CD14-positive monocyte (primary cell): ENCODE measurements around the gene TBC1D22A. TPM values are rescaled to one million over a fixed set of nuclear protein-coding genes. Genes with fewer than 3 reads are reported as not detected.
A peak's percentile ranks its signal among the peaks of the same experiment; 100 is the strongest.

ENCODE experiments used
- DNase-seq, 3 donors: peaks; one replicate each; pipeline ENCODE4 v3.0.0-alpha.2; 2011 to 2022
- H2AFZ ChIP-seq: 2 replicates; pipeline ENCODE4 v1.6.0; 2012; ENCODE audit warnings: mild to moderate bottlenecking, low read depth, low read length, inconsistent platforms; ENCODE audit not compliant: insufficient read depth, poor library complexity, severe bottlenecking
- H3K27ac ChIP-seq, 2 donors: 1 replicate in 1 of 2; 2 replicates in 1 of 2; pipeline ENCODE4 v1.5.1; 2012 to 2013; ENCODE audit warnings: low read length in 2 of 2, control low read depth in 1 of 2, inconsistent platforms in 1 of 2, low read depth in 1 of 2, mild to moderate bottlenecking in 1 of 2
- H3K27me3 ChIP-seq, 2 donors: one replicate each; pipeline versions ENCODE4 v1.6.0 to v1.6.1; 2011 to 2013; ENCODE audit warnings: low read length in 2 of 2; ENCODE audit not compliant: control insufficient read depth in 2 of 2, insufficient read depth in 2 of 2
- H3K36me3 ChIP-seq, 2 donors: replicated peaks in 1 of 2; 1 replicate in 1 of 2; 2 replicates in 1 of 2; pipeline versions ENCODE4 v1.5.1 to v1.6.1; 2012 to 2013; ENCODE audit warnings: low read length in 2 of 2, control low read depth in 1 of 2, inconsistent platforms in 1 of 2, mild to moderate bottlenecking in 1 of 2; ENCODE audit not compliant: insufficient read depth in 2 of 2, control insufficient read depth in 1 of 2
- H3K4me1 ChIP-seq, 2 donors: 1 replicate in 1 of 2; 2 replicates in 1 of 2; pipeline versions ENCODE4 v1.5.1 to v1.6.1; 2012 to 2013; ENCODE audit warnings: low read length in 2 of 2, control low read depth in 1 of 2, inconsistent platforms in 1 of 2, mild to moderate bottlenecking in 1 of 2, moderate library complexity in 1 of 2; ENCODE audit not compliant: insufficient read depth in 2 of 2, control insufficient read depth in 1 of 2
- H3K4me2 ChIP-seq: replicated peaks from 2 replicates; pipeline ENCODE3; 2012; ENCODE audit warnings: low read length, moderate library complexity, mild to moderate bottlenecking; ENCODE audit not compliant: poor library complexity, severe bottlenecking; ENCODE audit errors: extremely low read depth
- H3K4me3 ChIP-seq, 3 experiments: fragments of 200-600 bp in 1 of 3; sonication (generic) in 1 of 3; replicated peaks in 1 of 3; 1 replicate in 2 of 3; 2 replicates in 1 of 3; pipeline ENCODE4 v1.5.1; 2011 to 2013; ENCODE audit warnings: low read length in 3 of 3, mild to moderate bottlenecking in 3 of 3, control low read depth in 2 of 3, low read depth in 2 of 3, inconsistent platforms in 1 of 3, moderate library complexity in 1 of 3
- H3K79me2 ChIP-seq: 2 replicates; pipeline ENCODE4 v1.6.0; 2012; ENCODE audit warnings: mild to moderate bottlenecking, control low read depth, inconsistent platforms, low read length, moderate library complexity; ENCODE audit not compliant: insufficient read depth
- H3K9ac ChIP-seq: 2 replicates; pipeline ENCODE4 v1.6.0; 2017; ENCODE audit warnings: low read length, mild to moderate bottlenecking; ENCODE audit not compliant: insufficient read depth, poor library complexity, severe bottlenecking
- H3K9me3 ChIP-seq, 2 donors: replicated peaks in 1 of 2; 1 replicate in 1 of 2; 2 replicates in 1 of 2; pipeline versions ENCODE4 v1.5.1 to v1.6.1; 2012 to 2013; ENCODE audit warnings: low read length in 2 of 2, control low read depth in 1 of 2; ENCODE audit not compliant: control insufficient read depth in 1 of 2, insufficient read depth in 1 of 2
- H4K20me1 ChIP-seq: 2 replicates; pipeline ENCODE4 v1.6.0; 2012; ENCODE audit warnings: mild to moderate bottlenecking, low read length, control low read depth, moderate library complexity; ENCODE audit not compliant: insufficient read depth
- H3K27ac Mint-ChIP-seq, 7 donors: one replicate each; pipeline ENCODE4 v1.8.0; 2020; ENCODE audit warnings: mild to moderate bottlenecking in 7 of 7, mixed read lengths in 7 of 7, moderate library complexity in 6 of 7, inconsistent platforms in 2 of 7
- H3K27me3 Mint-ChIP-seq, 3 donors: one replicate each; pipeline ENCODE4 v1.8.0; 2021 to 2022; ENCODE audit warnings: low read depth in 3 of 3, mild to moderate bottlenecking in 3 of 3, mixed read lengths in 3 of 3, moderate library complexity in 3 of 3, inconsistent platforms in 1 of 3
- H3K36me3 Mint-ChIP-seq, 2 donors: one replicate each; pipeline ENCODE4 v1.8.0; 2020; ENCODE audit warnings: mixed read lengths in 2 of 2, inconsistent platforms in 1 of 2, mild to moderate bottlenecking in 1 of 2
- H3K4me1 Mint-ChIP-seq: one replicate; pipeline ENCODE4 v1.8.0; 2020; ENCODE audit warnings: mild to moderate bottlenecking, mixed read lengths
- H3K4me3 Mint-ChIP-seq, 2 donors: one replicate each; pipeline ENCODE4 v1.8.0; 2020; ENCODE audit warnings: mild to moderate bottlenecking in 2 of 2, mixed read lengths in 2 of 2, moderate library complexity in 1 of 2
- H3K9me3 Mint-ChIP-seq, 7 donors: one replicate each; pipeline ENCODE4 v1.8.0; 2020 to 2022; ENCODE audit warnings: mixed read lengths in 7 of 7, mild to moderate bottlenecking in 6 of 7, moderate library complexity in 6 of 7, inconsistent platforms in 2 of 7
- WGBS: methylation state at CpG from one replicate; pipeline ENCODE4 v1.1.5; 2013; ENCODE audit warnings: missing lambda C conversion rate; ENCODE audit not compliant: insufficient coverage; 5-methylcytosine and 5-hydroxymethylcytosine counted together
- intact Hi-C, 2 donors: fragments of 100-400 bp; cut with micrococcal nuclease; formaldehyde crosslinking; loops; one replicate each; pipeline versions ENCODE4 v1.15.0 to v1.15.1; 2023
- polyA plus RNA-seq, 3 donors: library from polyadenylated mRNA; depleted of rRNA in 1 of 3; unstranded in 2 of 3; stranded (reverse) in 1 of 3; fragments of 300-500 nt in 2 of 3; fragments of >200 nt in 1 of 3; fragmentation: Illumina TruSeq in 2 of 3; gene quantifications; 1 replicate in 2 of 3; 2 replicates in 1 of 3; pipeline ENCODE4 v1.2.3, GENCODE V29; 2012 to 2021
- TF ChIP-seq, protein P1 (sequence below): fragments of 200-600 bp; IDR thresholded peaks from one replicate; pipeline ENCODE4 v1.8.0; 2022; ENCODE audit warnings: antibody characterized with exemption, mild to moderate bottlenecking

The TBC1D22A gene
- polyA plus RNA-seq, 3 donors, result 25.9 to 36.2 (median 29.5) TPM

DNA sequence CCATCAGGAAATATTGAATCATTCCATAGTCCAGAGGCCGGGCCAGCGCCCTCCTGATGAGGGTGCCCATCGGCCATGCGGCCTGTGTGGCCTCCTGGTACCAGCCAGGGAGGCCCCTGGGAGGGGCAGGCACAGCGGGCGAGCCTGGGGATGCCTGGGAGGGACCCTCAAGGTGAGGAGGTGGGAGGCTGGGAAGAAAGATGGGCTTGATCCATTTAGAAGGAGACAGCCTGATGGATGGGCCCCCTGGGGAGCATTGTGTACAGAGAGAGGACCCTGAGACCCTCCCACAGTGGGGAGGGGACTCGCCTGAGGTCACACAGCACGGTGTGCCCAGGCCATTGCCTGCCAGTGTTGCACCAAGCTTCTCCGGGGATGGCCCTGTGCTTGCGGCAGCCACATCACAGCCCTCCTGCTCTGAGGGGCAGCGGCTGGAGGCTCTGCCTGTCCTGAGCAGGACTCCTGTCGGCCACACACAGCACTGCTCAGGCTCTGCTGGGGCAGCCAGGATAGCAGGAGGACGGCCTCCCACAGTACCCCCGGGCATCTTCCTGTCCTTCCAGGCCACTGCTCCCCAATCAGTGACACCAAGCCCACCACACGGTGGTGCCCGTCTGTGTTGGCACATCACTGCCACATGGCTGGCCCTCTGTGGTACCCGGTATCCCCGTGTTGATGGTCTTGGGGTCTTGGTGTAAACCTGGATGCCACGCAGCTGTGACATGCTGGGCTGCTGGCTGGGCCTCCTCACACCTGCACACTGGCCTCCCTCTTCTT is 290.0 kb downstream of the TBC1D22A start:
- TF ChIP-seq, protein P1, sequence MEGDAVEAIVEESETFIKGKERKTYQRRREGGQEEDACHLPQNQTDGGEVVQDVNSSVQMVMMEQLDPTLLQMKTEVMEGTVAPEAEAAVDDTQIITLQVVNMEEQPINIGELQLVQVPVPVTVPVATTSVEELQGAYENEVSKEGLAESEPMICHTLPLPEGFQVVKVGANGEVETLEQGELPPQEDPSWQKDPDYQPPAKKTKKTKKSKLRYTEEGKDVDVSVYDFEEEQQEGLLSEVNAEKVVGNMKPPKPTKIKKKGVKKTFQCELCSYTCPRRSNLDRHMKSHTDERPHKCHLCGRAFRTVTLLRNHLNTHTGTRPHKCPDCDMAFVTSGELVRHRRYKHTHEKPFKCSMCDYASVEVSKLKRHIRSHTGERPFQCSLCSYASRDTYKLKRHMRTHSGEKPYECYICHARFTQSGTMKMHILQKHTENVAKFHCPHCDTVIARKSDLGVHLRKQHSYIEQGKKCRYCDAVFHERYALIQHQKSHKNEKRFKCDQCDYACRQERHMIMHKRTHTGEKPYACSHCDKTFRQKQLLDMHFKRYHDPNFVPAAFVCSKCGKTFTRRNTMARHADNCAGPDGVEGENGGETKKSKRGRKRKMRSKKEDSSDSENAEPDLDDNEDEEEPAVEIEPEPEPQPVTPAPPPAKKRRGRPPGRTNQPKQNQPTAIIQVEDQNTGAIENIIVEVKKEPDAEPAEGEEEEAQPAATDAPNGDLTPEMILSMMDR, result no peak
- Mint-ChIP-seq H3K27me3 (peaks cover 0 to 5% (median 2%) of the 10 kb centered on the region in 3 donors), H3K9me3 (peaks cover 0 to 3% (median 0%) of the 10 kb centered on the region in 7 donors), H3K27ac (peak overlapping the region in 1 of 7 donors; percentile 7), H3K4me1 (peaks cover 8% of the 10 kb centered on the region), H3K36me3 (peaks cover 33 to 38% of the 10 kb centered on the region in 2 donors), H3K4me3 (no peak overlapping the region)
- Histone ChIP-seq H2AFZ (no peak overlapping the region), H3K4me2 (no peak overlapping the region), H4K20me1 (peaks cover 90% of the 10 kb centered on the region), H3K4me1 (no peaks in the 10 kb centered on the region), H3K4me3 (no peak overlapping the region), H3K9me3 (no peaks in the 10 kb centered on the region), H3K9ac (no peak overlapping the region), H3K79me2 (no peaks in the 10 kb centered on the region), H3K27me3 (no peaks in the 10 kb centered on the region), H3K27ac (no peak overlapping the region), H3K36me3 (peaks cover 11 to 28% of the 10 kb centered on the region in 2 donors)
- 95% methylated on average over 17 of the region's 19 CpGs for WGBS
- DNase-seq, result no peak
- intact Hi-C loops, result no loop called here

DNA sequence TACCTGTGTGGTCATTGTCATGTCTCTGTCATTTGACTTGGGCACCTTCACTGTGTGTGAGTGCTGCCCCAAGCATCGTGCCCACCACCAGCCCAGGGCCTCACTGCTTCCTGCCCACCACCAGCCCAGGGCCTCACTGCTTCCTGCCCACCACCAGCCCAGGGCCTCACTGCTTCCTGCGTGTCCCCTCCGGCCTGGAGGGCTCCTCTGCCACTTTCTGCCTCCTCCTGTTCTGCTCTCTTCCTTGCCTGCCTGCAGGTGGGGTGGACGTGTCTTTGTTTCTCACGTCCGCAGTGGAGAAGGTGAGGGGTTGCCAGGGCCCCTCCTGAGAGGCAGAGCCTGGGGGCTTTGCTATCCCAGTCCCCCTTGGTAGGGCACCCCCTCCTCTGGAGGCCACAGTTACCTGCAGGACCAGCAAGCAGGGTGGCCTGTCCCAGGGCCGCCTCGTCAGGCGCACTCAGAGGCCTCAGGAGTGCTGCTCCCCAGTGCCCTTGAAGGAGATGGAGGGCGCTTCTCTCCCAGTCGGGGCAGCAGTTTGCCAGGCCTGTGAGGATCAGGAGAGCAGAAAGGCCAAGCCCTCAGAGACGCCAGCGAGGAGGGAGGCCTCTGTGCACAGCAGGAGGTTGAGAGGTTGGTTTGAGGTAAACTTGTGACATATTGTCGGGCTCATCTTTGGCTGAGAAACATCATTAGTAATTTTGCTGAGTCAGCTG is 290.7 kb downstream of the TBC1D22A start:
- peak overlapping the region in 1 of 2 donors; percentile 37 for H3K4me3 Mint-ChIP-seq
- intact Hi-C loops, result no loop called here
- no peaks in the 10 kb centered on the region for H3K9me3 ChIP-seq
- H3K4me1 Mint-ChIP-seq, result peaks cover 8% of the 10 kb centered on the region
- H3K36me3 ChIP-seq, result peaks cover 11 to 28% of the 10 kb centered on the region in 2 donors
- H3K4me1 ChIP-seq, result no peaks in the 10 kb centered on the region
- TF ChIP-seq, protein P1, result no peak
- H3K27me3 Mint-ChIP-seq, result peaks cover 0 to 5% (median 2%) of the 10 kb centered on the region in 3 donors
- H2AFZ ChIP-seq, result no peak overlapping the region
- DNase-seq, result no peak
- no peak overlapping the region for H3K4me3 ChIP-seq
- H3K36me3 Mint-ChIP-seq, result peaks cover 36 to 42% of the 10 kb centered on the region in 2 donors
- 59% methylated on average over 8 of the region's 14 CpGs for WGBS
- peak overlapping the region in 2 of 7 donors; percentile 19 to 72 for H3K27ac Mint-ChIP-seq
- H3K4me2 ChIP-seq, result no peak overlapping the region
- no peaks in the 10 kb centered on the region for H3K27me3 ChIP-seq
- no peak overlapping the region for H3K9ac ChIP-seq
- peaks cover 0 to 3% (median 0%) of the 10 kb centered on the region in 7 donors for H3K9me3 Mint-ChIP-seq
- peaks cover 89% of the 10 kb centered on the region for H4K20me1 ChIP-seq
- H3K79me2 ChIP-seq, result no peaks in the 10 kb centered on the region
- H3K27ac ChIP-seq, result no peak overlapping the region
